Adrenal gland (tissue), 5 donors: ENCODE results near the gene SPAG6.

Experiments
- POLR2A ChIP-seq, 2 donors: fragments of 450-650 bp; IDR thresholded peaks; one replicate each; pipeline ENCODE4 v1.6.1; 2017; ENCODE audit warnings: antibody characterized with exemption in 2 of 2, mild to moderate bottlenecking in 2 of 2, moderate library complexity in 1 of 2
- TF ChIP-seq, protein P1 (sequence below), 6 experiments: fragments of 450-650 bp in 4 of 6; fragments of 200-600 bp in 2 of 6; sonication (generic) in 1 of 6; IDR thresholded peaks; 1 replicate in 5 of 6; 2 replicates in 1 of 6; pipeline versions ENCODE4 v1.5.1 to v1.8.0; 2016 to 2021; ENCODE audit warnings: antibody characterized with exemption in 6 of 6, mild to moderate bottlenecking in 2 of 6, moderate library complexity in 1 of 6
- donor health status: DM: no; HTN: no; CAD: no.

DNA sequence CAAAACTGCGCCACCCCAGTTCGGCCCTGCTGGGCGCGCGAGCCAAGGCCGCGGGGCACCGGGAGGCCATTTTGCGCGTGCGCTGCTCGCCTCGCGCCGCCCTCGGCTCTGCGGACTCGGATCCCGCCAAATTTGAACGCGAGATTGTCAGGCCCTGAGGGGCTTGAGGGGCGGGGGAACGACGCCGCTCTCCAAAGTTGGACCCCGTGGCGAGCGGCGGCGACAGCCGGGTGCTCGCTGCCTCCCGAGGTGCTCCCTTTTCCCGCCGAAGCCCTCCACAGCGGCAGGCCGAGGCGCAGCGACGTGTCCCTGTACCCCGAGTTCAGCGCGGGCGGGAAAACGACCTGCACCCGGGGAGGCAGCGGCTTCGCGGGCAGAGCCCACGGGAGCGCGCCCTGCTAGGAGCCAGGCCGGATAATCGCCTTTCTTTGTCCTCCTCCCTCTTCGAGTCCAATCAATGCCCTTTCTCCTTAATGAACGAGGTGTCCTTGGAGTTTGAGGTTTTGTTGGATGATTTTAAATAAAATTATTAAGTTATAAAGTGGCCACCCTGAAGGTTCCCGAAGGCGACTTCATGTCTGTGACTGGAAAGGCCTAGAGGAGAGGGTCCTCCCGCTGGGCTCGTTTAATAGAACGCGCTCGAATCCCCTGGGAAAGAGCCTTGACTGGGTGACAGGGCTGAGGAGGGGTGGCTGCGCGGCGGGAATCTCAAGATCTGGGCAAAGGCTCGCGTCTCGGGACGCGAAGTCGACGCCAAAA, 10.7 kb upstream of the SPAG6 start:
- no peak for TF ChIP-seq POLR2A (IDR thresholded peaks at IDR 0.05)
- TF ChIP-seq, protein P1, sequence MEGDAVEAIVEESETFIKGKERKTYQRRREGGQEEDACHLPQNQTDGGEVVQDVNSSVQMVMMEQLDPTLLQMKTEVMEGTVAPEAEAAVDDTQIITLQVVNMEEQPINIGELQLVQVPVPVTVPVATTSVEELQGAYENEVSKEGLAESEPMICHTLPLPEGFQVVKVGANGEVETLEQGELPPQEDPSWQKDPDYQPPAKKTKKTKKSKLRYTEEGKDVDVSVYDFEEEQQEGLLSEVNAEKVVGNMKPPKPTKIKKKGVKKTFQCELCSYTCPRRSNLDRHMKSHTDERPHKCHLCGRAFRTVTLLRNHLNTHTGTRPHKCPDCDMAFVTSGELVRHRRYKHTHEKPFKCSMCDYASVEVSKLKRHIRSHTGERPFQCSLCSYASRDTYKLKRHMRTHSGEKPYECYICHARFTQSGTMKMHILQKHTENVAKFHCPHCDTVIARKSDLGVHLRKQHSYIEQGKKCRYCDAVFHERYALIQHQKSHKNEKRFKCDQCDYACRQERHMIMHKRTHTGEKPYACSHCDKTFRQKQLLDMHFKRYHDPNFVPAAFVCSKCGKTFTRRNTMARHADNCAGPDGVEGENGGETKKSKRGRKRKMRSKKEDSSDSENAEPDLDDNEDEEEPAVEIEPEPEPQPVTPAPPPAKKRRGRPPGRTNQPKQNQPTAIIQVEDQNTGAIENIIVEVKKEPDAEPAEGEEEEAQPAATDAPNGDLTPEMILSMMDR (IDR thresholded peaks at IDR 0.05): peak in 1 of 6 experiments; percentile 2
